HTR-8/SVneo (cell line): ENCODE measurements around the gene SLC19A1.
A peak's percentile ranks its signal among the peaks of the same experiment; 100 is the strongest.

Experiments
- DNase-seq: peaks from one replicate; pipeline ENCODE4 v3.0.0; 2011; ENCODE audit warnings: low spot score, mixed read lengths; ENCODE audit not compliant: insufficient read length
- FAIRE-seq: peaks from 2 replicates; lab custom pipeline; 2011; peaks lifted over from hg19 to GRCh38; lab: Jason Lieb, UNC

SLC19A1 gene

GRCh38 chr21:45560106-45561021 is 18.1 kb upstream of the SLC19A1 start:
- DNase-seq (no peak), FAIRE-seq (no peak)

- FAIRE-seq (no peak), DNase-seq (no peak)
Observed at GRCh38 chr21:45559216-45560105, 17.2 kb upstream of the SLC19A1 start.

DNA sequence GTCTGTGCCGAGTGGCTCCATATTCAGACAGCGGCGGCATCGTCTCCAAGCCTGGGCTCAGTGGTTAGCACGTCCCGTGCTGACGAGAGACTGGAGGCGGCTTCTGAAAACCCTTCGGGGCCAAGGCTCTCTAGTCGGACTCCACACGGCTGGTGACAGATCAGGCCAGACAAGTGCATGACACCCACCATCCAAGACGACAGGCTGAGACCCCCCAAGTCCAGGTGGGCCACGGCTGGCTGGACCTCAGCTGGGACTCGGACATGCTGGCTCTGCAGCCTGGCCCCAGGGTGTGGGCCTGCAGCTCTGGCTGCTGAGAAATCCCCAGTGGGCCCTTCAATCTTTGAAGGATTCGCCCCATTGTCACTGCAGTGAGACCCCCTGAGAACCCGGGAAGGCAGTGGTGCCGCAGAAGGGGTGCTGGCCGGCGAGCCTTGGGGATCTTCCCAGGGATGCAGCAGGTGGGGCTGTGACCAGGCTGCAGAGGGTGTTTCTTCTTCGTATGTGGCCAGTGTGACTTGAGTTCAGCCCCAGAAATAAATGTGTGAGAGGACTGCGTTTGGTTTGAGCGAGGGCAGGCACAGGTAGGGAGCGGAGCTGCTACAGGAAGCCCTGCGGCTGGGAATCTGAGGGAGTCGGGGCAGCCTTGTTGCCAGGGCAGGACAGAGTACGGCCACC is 15.9 kb upstream of the SLC19A1 start:
- DNase-seq (no peak), FAIRE-seq (no peak)

DNA sequence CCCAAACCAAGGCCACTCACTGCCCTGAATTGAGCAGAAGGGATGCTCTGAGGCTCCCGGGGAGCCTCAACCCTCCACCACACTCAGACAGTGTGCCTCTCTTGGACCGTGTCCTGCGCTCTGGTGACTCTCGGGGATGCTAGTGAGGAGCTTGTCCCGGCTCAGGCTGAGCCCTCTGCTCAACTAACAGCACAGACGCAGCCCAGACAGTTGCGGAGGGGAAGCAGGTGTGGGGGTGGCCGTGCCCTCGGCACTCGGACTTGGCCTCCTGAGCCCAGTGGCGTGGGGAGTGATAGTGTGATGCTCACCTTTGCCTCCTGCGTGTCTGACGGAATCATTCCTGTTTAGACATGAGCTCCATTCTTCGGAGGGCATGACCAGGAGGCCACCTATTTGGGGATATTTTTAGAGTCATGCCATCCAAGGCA is 15.4 kb upstream of the SLC19A1 start:
- FAIRE-seq, result no peak
- no peak for DNase-seq

- DNase-seq (no peak), FAIRE-seq (no peak)
Observed at GRCh38 chr21:45556645-45557615, 14.7 kb upstream of the SLC19A1 start.

GRCh38 chr21:45556302-45556644 is 14.0 kb upstream of the SLC19A1 start:
- FAIRE-seq (no peak), DNase-seq (no peak)

- FAIRE-seq, result peak; percentile 89
- peak; percentile 96 for DNase-seq
Observed at GRCh38 chr21:45555557-45556301, 13.5 kb upstream of the SLC19A1 start.

- no peak for FAIRE-seq
- DNase-seq, result no peak
Observed at GRCh38 chr21:45555251-45555556, 13.0 kb upstream of the SLC19A1 start.

DNA sequence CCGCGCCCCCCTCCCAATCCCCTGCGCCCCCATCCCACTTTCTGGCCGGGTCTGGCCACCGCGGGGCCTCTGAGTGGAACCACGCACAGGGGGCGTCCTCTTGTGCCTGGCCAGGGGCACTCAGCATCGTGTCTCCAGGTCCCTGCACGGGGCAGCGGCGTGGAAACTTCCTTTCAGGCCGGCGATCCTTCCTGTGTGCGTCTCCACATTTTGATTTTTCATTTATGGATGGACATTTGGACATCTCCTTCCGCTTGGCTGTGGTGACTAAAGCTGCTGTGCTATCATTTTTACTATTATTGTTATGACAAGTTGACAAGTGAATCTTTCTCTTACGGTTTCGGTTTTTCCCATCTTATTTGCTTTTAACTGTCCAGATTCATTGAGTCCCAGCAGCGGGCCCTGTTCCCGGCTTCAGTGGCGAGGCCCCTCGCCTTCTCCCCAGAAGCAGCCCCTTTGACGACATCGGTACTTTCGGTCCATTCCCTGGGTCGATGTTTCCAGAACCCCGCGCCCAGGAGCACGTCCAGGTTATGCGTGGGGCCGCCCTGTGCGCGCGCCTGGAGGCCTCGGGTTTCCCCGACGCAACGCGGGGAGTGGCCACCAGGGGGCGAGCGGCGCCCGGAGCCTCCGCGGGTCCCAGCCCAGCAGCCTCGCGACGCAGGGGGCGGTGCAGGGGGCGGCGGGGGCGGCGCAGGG is 12.4 kb upstream of the SLC19A1 start:
- DNase-seq (peak; percentile 87), FAIRE-seq (peak; percentile 52)

GRCh38 chr21:45552696-45553391 is 10.6 kb upstream of the SLC19A1 start:
- DNase-seq (no peak), FAIRE-seq (no peak)

DNA sequence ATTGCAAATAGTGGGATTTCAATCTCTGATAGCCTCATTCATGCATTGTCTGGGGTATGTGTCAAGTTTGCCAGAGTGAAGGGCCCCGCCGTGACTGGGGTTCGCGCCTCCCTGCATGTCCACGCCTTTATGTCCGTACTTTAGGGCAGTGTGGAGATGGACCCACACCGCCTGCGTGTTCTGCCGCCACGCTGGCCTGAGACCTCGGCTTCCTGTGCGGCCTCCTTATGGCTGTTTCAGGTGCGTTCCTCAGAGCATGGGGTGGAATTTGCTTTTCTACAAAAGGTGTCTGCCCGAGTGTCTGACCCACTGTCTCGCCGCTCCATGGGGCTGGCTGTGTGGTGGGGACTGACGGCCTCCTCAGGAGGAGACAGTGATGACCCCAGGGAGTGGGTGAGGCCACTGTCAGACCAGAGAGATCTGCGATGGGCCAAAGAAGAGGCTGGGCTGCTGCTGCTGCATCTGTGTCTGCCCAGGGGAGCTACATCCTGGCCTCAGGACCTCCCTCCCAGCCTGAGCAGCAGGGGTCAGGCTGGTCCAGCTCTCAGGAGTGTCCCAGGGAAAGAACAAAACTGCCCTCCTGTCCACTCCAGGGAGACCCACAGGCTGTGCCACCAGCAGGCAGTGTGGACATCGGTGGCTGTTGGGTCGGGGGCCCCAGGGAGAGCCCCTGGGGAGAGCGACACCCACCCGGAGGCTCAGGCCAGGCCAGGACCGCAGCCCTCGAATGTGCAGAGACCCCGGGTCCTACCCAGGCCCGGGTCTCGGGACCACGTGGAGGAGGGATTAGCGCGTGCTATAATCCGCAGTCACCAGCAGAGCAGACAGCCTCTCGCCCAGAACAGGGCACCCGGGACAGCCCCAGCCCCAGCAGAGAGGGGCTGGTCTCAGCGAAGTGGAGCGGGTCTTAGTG is 9.8 kb upstream of the SLC19A1 start:
- DNase-seq (no peak), FAIRE-seq (no peak)

DNA sequence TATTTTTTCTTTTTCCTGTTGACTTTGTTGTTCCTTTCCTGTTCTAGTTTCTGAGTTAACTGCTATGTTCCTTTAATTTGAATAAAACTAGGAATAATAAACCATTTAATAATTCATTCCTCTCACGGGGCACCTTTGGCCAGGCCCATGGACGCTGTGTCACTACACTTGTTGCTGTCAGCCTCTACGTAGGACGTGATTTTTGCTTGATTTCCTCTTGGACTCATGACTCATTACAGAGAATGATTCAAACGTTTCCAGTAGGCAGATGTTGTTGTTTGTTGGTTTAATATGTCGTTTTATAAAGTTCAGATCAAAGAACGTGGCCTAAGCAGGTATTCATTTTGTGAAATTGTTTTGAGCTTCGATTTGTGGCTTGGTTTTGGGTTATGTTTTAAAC is 9.1 kb upstream of the SLC19A1 start:
- DNase-seq (peak; percentile 67), FAIRE-seq (peak; percentile 49)

DNA sequence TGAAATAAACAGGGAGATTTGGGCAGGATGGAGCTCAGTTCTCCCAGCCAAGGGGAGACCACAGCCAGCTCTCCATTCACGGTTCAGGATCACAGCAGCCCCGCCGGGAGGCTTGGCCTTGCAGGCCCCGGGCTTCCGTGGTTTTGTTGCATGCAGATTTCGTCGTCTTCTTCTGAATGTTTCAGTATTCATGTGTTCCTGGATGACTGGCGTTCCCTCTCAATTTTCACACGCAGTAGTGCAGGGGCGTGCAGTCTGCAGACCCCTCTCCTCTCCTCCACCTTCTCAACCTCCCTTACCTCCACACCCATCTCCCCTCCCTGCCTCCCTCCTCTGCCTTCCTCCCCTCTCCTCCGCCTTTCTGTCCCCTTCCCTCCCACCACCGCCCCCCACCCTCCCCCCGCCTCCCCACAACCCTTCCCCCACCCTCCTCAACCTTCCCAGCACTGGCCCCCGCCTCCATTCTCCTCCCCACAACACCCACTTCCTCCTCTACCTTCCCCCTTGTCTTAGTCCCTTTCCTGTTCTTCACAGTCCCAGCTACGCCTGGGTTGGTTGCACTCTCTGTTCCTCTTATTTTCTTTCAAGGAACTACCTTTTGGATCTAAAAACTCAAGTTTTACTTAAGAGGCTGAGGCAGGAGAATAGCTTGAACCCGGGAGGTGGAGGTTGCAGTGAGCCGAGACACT is 8.4 kb upstream of the SLC19A1 start:
- no peak for FAIRE-seq
- no peak for DNase-seq

GRCh38 chr21:45549626-45550463 is 7.6 kb upstream of the SLC19A1 start:
- FAIRE-seq (no peak), DNase-seq (no peak)

DNA sequence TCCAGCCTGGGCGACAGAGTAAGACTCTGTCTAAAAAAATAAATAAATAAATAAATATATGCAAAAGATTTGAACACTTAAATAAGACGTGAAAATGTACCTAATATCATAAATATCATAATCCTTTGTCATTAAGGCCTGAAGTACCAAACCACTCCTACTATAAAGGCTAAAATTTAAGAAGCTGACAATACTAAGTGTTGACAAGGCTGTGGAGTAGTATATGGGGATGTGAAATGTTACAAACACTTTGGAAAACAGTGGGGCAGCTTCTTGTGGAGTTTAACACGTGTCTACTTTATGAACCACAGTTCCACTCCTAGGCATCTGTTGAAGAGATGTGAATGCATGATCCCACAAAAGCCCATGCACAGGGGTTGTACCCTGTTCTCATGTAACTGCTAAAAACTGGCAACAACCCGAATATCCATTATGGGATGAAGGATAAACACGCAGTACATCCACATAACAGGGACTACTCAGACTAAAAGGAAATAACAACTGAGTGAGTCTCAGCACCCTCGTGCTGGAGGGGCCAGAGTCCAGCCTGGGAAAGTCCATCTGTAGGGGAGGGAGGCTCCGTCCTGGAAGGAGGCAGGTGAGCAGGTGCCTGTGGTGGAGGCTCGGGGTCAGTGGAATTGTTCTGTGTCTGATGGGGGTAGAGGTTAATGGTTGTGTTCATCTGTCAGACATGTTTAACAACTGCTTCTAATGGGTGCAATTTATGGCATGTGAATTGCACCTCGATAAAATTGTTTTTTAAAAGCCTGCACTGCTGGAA is 6.7 kb upstream of the SLC19A1 start:
- DNase-seq (no peak), FAIRE-seq (no peak)
